GM12892 (cell line): ENCODE data around the gene RUNDC3A.
A peak's percentile ranks its signal among the peaks of the same experiment; 100 is the strongest.

Experiments used
- DNase-seq: peaks from one replicate; pipeline ENCODE4 v3.0.0; 2011; ENCODE audit not compliant: insufficient read length
- FAIRE-seq: peaks from 2 replicates; lab custom pipeline; 2011; peaks lifted over from hg19 to GRCh38; lab: Jason Lieb, UNC
- POLR2A ChIP-seq: IDR thresholded peaks from 2 replicates; pipeline ENCODE4 v1.6.1; 2011; ENCODE audit warnings: low read depth, low read length, control low read depth
- POLR2AphosphoS5 ChIP-seq: IDR thresholded peaks from 2 replicates; pipeline ENCODE4 v1.6.1; 2011; ENCODE audit warnings: low read depth, low read length, control low read depth
- TAF1 ChIP-seq: IDR thresholded peaks from 2 replicates; pipeline ENCODE4 v1.6.1; 2011; ENCODE audit warnings: low read depth, mild to moderate bottlenecking, control low read depth, low read length, borderline replicate concordance

RUNDC3A gene

DNA sequence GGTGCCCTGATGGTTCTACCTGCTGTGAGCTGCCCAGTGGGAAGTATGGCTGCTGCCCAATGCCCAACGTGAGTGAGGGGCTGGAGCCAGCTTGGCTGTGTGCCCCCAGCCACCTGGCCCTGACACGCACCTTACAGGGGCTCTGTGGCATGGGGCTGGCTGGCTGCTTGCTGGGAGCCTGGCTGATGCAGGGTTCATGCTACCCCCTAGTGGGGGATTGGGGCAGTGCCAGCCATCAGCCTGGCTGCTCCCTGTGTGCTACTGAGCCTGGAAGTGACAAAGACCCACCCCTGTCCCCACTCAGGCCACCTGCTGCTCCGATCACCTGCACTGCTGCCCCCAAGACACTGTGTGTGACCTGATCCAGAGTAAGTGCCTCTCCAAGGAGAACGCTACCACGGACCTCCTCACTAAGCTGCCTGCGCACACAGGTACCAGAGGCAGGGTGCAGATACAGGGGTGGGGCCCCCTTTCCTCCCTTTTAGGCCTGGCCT lies 42.4 kb downstream of the RUNDC3A start:
- TF ChIP-seq POLR2AphosphoS5 = no peak
- TF ChIP-seq TAF1 = no peak
- no peak for TF ChIP-seq POLR2A
- DNase-seq (peak; percentile 89), FAIRE-seq (peak; percentile 90)

DNA sequence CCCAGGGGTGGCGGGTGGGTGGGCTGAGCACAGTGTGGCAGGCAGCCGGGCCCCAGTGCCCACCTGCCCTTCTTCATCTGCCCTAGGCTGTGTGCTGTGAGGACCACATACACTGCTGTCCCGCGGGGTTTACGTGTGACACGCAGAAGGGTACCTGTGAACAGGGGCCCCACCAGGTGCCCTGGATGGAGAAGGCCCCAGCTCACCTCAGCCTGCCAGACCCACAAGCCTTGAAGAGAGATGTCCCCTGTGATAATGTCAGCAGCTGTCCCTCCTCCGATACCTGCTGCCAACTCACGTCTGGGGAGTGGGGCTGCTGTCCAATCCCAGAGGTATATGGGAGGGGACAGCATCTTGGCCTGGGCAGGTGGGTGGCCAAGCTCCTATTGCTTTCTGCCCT lies 43.1 kb downstream of the RUNDC3A start:
- TF ChIP-seq POLR2AphosphoS5 (no peak), TAF1 (no peak), POLR2A (no peak)
- DNase-seq (no peak), FAIRE-seq (no peak)

DNA sequence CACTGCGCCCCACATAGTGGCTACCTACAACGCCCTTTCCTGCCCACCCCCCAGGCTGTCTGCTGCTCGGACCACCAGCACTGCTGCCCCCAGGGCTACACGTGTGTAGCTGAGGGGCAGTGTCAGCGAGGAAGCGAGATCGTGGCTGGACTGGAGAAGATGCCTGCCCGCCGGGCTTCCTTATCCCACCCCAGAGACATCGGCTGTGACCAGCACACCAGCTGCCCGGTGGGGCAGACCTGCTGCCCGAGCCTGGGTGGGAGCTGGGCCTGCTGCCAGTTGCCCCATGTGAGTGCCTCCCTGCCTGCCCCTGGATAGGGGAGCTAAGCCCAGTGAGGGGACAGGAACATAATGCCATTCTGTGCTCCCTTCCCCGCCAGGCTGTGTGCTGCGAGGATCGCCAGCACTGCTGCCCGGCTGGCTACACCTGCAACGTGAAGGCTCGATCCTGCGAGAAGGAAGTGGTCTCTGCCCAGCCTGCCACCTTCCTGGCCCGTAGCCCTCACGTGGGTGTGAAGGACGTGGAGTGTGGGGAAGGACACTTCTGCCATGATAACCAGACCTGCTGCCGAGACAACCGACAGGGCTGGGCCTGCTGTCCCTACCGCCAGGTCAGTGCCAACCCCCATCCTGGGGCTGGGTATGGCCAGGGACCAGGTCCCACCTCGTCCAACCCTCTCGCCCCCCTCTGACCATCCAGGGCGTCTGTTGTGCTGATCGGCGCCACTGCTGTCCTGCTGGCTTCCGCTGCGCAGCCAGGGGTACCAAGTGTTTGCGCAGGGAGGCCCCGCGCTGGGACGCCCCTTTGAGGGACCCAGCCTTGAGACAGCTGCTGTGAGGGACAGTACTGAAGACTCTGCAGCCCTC lies 43.8 kb downstream of the RUNDC3A start:
- no peak for FAIRE-seq
- no peak for DNase-seq
- no peak for TF ChIP-seq POLR2A
- TF ChIP-seq POLR2AphosphoS5 = 0 out of 2 replicates have a peak, but pooled peaks have one; percentile 4
- TF ChIP-seq TAF1 = no peak

DNA sequence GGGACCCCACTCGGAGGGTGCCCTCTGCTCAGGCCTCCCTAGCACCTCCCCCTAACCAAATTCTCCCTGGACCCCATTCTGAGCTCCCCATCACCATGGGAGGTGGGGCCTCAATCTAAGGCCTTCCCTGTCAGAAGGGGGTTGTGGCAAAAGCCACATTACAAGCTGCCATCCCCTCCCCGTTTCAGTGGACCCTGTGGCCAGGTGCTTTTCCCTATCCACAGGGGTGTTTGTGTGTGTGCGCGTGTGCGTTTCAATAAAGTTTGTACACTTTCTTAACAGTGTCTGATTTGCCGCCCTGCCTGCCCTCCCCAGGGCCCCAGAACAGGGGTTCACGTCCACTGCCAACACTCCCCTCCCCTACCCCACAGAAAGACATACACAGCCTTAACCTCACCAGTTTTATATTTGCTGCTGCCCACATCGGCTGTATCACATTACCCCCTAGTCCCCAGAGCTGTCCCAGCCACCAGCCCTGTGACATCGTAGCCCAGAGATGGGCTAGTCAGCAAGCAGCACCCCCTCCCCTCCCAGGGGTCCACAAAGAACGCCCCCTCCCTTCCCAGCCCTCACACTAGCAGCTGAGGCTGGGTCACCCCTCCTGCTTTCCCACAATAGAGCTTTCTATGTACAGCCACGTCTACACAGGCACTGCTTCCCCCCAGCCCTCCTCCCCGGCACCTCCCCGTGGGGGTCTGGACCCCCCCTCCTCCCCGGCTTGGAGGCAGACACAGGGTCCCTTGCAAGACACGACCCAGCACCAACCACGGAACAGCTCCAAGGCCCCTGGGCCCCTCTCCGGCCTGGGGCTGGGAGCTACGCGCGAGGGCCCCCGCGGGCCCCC lies 44.6 kb downstream of the RUNDC3A start:
- FAIRE-seq (no peak), DNase-seq (no peak)
- TF ChIP-seq TAF1 = no peak
- TF ChIP-seq POLR2AphosphoS5 = no peak
- no peak; the same call in 1 of the 2 replicates for TF ChIP-seq POLR2A

DNA sequence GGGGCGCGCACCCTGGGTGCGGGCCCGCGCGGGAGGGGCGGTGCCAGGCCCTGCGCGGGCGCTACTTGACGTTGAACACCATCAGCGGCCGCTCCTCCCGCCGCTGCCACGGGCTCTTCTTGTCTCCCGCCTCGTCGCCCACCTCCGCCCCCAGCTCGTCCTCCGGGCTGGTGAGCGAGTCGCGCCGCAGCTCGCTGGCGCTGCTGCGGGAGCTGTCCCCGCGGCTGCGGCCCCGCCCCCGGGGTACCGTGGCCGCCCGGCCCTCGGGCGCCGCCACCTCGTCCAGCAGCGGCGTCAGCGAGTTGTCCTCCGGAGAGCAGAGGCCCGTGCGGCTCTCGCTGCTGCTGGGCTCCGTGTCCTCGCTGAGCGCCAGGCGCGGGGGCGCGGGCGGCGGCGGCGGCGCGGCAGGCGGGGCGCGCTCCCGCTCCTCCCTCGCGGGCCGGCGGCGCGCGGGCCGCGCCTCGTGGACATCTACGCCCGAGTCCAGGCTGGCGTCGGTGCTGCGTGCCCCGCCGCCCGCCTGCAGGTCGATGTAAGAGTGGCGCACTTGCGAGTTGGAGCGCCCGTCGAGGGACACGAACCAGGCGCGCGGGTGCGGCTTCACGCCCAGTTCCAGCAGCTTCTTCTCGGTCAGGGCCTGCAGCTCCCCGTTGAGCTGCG lies 45.4 kb downstream of the RUNDC3A start:
- no peak for DNase-seq
- TF ChIP-seq TAF1 (no peak), POLR2A (no peak), POLR2AphosphoS5 (no peak)
- no peak for FAIRE-seq

DNA sequence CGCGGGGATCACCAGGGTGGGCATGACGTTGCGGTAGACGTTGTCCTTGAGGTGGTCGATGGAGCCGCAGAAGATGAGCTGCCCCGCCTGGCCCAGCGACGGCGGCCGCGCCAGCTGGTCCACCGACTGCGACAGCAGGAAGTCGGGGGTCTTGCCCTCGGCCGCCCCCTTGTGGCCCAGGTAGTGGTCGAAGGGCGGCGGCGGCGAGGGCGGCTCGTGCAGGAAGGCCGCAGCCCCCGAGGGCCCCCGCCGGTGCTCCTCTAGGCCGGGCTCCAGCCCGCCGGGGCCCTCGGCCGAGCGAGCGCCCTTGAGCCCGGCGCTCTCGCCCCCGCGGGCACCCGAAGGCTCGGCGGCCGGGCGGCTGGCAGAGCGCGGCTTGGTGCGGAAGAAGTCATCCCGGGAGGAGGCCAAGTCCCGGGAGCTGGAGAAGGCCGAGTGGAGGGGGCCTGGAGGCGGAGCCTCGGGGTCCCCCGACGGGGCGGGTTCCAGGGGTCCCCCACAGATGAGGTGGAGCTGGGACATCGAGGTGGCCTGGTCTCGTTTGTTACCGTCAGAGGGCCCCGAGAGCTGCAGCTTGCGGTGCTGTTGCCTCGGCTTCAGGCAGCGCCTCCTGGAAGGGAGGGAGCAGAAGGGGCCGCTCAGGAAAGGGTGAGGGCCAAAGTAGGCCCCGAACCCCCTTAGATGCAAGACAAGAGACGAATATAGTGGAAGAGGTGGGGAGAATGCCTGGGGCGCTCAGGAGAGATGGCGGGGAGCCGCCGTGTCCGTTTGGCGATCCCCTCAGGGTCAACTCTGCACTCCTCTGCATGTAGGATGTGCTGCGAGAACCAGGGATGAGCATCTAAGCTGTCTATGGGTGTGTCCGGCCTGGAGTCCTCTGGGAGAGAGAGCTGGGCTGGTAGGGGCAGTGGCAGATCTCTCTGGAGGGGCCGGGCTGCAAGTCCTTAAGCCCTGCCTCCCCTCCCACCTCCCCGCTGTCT lies 46.5 kb downstream of the RUNDC3A start:
- TF ChIP-seq POLR2A = no peak
- TF ChIP-seq TAF1 = no peak
- no peak for TF ChIP-seq POLR2AphosphoS5
- FAIRE-seq (no peak), DNase-seq (no peak)

DNA sequence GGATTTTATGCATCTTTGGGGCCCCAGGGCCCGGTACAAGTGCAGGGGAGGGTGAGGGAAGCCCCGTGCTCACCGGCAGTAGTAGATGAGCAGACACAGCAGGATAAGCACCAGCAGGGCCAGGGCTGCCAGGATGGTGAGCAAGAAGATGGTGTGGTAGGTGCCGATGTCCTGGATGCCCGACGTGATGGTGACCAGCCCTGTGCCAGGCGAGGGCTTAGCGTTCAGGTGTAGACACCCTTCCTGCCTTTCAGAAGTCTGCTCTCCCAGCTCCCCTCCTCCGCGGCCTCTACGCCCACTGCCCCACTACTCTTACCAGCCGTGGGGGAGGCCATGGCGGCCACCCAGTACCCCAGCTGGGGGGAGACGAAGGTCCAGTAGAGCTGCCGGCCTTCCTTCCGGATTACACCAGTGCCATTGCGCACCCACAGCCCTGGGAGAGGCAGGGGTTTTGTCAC lies 47.3 kb downstream of the RUNDC3A start:
- no peak for FAIRE-seq

DNA sequence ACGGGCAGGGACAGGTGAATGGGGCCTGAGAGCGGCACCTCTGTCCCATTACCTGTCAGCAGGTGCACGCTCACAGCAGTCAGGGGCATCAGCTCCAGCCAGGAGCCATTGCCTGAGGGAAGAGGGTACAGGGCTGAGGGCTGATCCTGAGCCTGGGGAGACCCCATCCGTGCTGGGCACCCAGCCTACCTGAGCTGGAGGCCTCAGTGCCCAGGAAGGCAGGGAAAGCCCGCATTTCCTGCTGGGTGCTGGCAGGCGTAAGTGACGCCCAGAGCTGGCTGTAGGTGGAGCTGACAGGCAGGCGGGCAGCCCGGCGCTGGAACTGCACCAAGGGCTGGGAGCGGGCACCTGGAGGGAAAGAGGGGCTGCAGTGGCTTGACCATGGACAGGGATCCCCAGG lies 47.8 kb downstream of the RUNDC3A start:
- FAIRE-seq (no peak), DNase-seq (no peak)
- TF ChIP-seq POLR2A = no peak
- TF ChIP-seq TAF1 = no peak
- no peak for TF ChIP-seq POLR2AphosphoS5

More for the DNA sequence above, 47.3 kb downstream of the RUNDC3A start:
- TF ChIP-seq POLR2AphosphoS5 = no peak
- no peak for TF ChIP-seq POLR2A
- no peak for TF ChIP-seq TAF1
- DNase-seq = no peak

DNA sequence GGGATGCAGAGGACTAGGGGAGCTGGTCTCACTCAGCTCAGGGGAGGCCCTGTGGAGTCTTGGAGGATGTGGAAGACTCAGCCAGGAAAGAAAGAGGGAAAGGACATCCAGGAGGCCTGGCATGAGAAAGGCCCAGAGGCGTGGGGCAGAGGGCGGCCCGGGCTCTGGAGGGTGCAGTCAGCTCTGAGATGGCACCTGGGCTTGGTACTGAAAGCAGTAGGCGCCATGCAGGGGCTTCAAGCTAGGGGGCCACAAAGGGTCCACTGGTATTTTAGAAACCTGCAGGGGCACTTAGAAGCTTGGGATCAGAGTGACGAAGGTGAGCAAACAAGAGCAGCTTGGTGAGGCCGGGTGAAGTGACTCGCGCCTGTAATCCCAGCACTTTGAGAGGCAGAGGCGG lies 49.7 kb downstream of the RUNDC3A start:
- DNase-seq = no peak
- TF ChIP-seq POLR2A = no peak

DNA sequence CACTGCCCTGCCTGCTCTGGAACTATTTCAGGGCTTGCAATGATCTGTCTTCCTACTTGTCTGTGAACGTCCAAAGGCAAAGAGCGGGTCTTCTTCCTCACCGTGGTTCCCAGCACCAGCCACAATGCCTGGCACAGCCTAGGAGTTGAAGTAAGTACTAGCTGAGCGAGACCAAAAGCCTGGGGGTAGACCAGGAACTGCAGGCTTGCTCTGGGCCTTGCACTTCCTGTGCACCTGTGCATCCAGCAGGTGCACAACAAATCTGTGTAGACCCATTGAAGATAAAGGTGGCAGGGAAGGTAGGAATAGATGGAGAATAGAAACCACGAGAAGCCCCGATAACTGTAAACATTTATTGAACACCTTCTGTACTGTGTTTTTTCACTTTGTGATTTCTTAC lies 50.6 kb downstream of the RUNDC3A start:
- TF ChIP-seq POLR2AphosphoS5 = no peak
- TF ChIP-seq TAF1 = no peak
- TF ChIP-seq POLR2A = no peak
- FAIRE-seq (no peak), DNase-seq (no peak)

More for the DNA sequence above, 49.7 kb downstream of the RUNDC3A start:
- FAIRE-seq = no peak
